CD14-positive monocyte (primary cell): ENCODE measurements around the gene CYP39A1. TPM values are rescaled to one million over a fixed set of nuclear protein-coding genes. Genes with fewer than 3 reads are reported as not detected.

ENCODE experiments used
- DNase-seq, 3 donors: peaks; one replicate each; pipeline ENCODE4 v3.0.0-alpha.2; 2011 to 2022
- H2AFZ ChIP-seq: 2 replicates; pipeline ENCODE4 v1.6.0; 2012; ENCODE audit warnings: mild to moderate bottlenecking, low read depth, low read length, inconsistent platforms; ENCODE audit not compliant: insufficient read depth, poor library complexity, severe bottlenecking
- H3K27ac ChIP-seq, 2 donors: 1 replicate in 1 of 2; 2 replicates in 1 of 2; pipeline ENCODE4 v1.5.1; 2012 to 2013; ENCODE audit warnings: low read length in 2 of 2, control low read depth in 1 of 2, inconsistent platforms in 1 of 2, low read depth in 1 of 2, mild to moderate bottlenecking in 1 of 2
- H3K27me3 ChIP-seq, 2 donors: one replicate each; pipeline versions ENCODE4 v1.6.0 to v1.6.1; 2011 to 2013; ENCODE audit warnings: low read length in 2 of 2; ENCODE audit not compliant: control insufficient read depth in 2 of 2, insufficient read depth in 2 of 2
- H3K36me3 ChIP-seq, 2 donors: replicated peaks in 1 of 2; 1 replicate in 1 of 2; 2 replicates in 1 of 2; pipeline versions ENCODE4 v1.5.1 to v1.6.1; 2012 to 2013; ENCODE audit warnings: low read length in 2 of 2, control low read depth in 1 of 2, inconsistent platforms in 1 of 2, mild to moderate bottlenecking in 1 of 2; ENCODE audit not compliant: insufficient read depth in 2 of 2, control insufficient read depth in 1 of 2
- H3K4me1 ChIP-seq, 2 donors: 1 replicate in 1 of 2; 2 replicates in 1 of 2; pipeline versions ENCODE4 v1.5.1 to v1.6.1; 2012 to 2013; ENCODE audit warnings: low read length in 2 of 2, control low read depth in 1 of 2, inconsistent platforms in 1 of 2, mild to moderate bottlenecking in 1 of 2, moderate library complexity in 1 of 2; ENCODE audit not compliant: insufficient read depth in 2 of 2, control insufficient read depth in 1 of 2
- H3K4me2 ChIP-seq: replicated peaks from 2 replicates; pipeline ENCODE3; 2012; ENCODE audit warnings: low read length, moderate library complexity, mild to moderate bottlenecking; ENCODE audit not compliant: poor library complexity, severe bottlenecking; ENCODE audit errors: extremely low read depth
- H3K4me3 ChIP-seq, 3 experiments: fragments of 200-600 bp in 1 of 3; sonication (generic) in 1 of 3; replicated peaks in 1 of 3; 1 replicate in 2 of 3; 2 replicates in 1 of 3; pipeline ENCODE4 v1.5.1; 2011 to 2013; ENCODE audit warnings: low read length in 3 of 3, mild to moderate bottlenecking in 3 of 3, control low read depth in 2 of 3, low read depth in 2 of 3, inconsistent platforms in 1 of 3, moderate library complexity in 1 of 3
- H3K79me2 ChIP-seq: 2 replicates; pipeline ENCODE4 v1.6.0; 2012; ENCODE audit warnings: mild to moderate bottlenecking, control low read depth, inconsistent platforms, low read length, moderate library complexity; ENCODE audit not compliant: insufficient read depth
- H3K9ac ChIP-seq: 2 replicates; pipeline ENCODE4 v1.6.0; 2017; ENCODE audit warnings: low read length, mild to moderate bottlenecking; ENCODE audit not compliant: insufficient read depth, poor library complexity, severe bottlenecking
- H3K9me3 ChIP-seq, 2 donors: replicated peaks in 1 of 2; 1 replicate in 1 of 2; 2 replicates in 1 of 2; pipeline versions ENCODE4 v1.5.1 to v1.6.1; 2012 to 2013; ENCODE audit warnings: low read length in 2 of 2, control low read depth in 1 of 2; ENCODE audit not compliant: control insufficient read depth in 1 of 2, insufficient read depth in 1 of 2
- H4K20me1 ChIP-seq: 2 replicates; pipeline ENCODE4 v1.6.0; 2012; ENCODE audit warnings: mild to moderate bottlenecking, low read length, control low read depth, moderate library complexity; ENCODE audit not compliant: insufficient read depth
- H3K27ac Mint-ChIP-seq, 7 donors: one replicate each; pipeline ENCODE4 v1.8.0; 2020; ENCODE audit warnings: mild to moderate bottlenecking in 7 of 7, mixed read lengths in 7 of 7, moderate library complexity in 6 of 7, inconsistent platforms in 2 of 7
- H3K27me3 Mint-ChIP-seq, 3 donors: one replicate each; pipeline ENCODE4 v1.8.0; 2021 to 2022; ENCODE audit warnings: low read depth in 3 of 3, mild to moderate bottlenecking in 3 of 3, mixed read lengths in 3 of 3, moderate library complexity in 3 of 3, inconsistent platforms in 1 of 3
- H3K36me3 Mint-ChIP-seq, 2 donors: one replicate each; pipeline ENCODE4 v1.8.0; 2020; ENCODE audit warnings: mixed read lengths in 2 of 2, inconsistent platforms in 1 of 2, mild to moderate bottlenecking in 1 of 2
- H3K4me1 Mint-ChIP-seq: one replicate; pipeline ENCODE4 v1.8.0; 2020; ENCODE audit warnings: mild to moderate bottlenecking, mixed read lengths
- H3K4me3 Mint-ChIP-seq, 2 donors: one replicate each; pipeline ENCODE4 v1.8.0; 2020; ENCODE audit warnings: mild to moderate bottlenecking in 2 of 2, mixed read lengths in 2 of 2, moderate library complexity in 1 of 2
- H3K9me3 Mint-ChIP-seq, 7 donors: one replicate each; pipeline ENCODE4 v1.8.0; 2020 to 2022; ENCODE audit warnings: mixed read lengths in 7 of 7, mild to moderate bottlenecking in 6 of 7, moderate library complexity in 6 of 7, inconsistent platforms in 2 of 7
- CTCF ChIP-seq: fragments of 200-600 bp; IDR thresholded peaks from one replicate; pipeline ENCODE4 v1.8.0; 2022; ENCODE audit warnings: antibody characterized with exemption, mild to moderate bottlenecking
- WGBS: methylation state at CpG from one replicate; pipeline ENCODE4 v1.1.5; 2013; ENCODE audit warnings: missing lambda C conversion rate; ENCODE audit not compliant: insufficient coverage; 5-methylcytosine and 5-hydroxymethylcytosine counted together
- intact Hi-C, 2 donors: fragments of 100-400 bp; cut with micrococcal nuclease; formaldehyde crosslinking; loops; one replicate each; pipeline versions ENCODE4 v1.15.0 to v1.15.1; 2023
- polyA plus RNA-seq, 3 donors: library from polyadenylated mRNA; depleted of rRNA in 1 of 3; unstranded in 2 of 3; stranded (reverse) in 1 of 3; fragments of 300-500 nt in 2 of 3; fragments of >200 nt in 1 of 3; fragmentation: Illumina TruSeq in 2 of 3; gene quantifications; 1 replicate in 2 of 3; 2 replicates in 1 of 3; pipeline ENCODE4 v1.2.3, GENCODE V29; 2012 to 2021

Gene CYP39A1
- polyA plus RNA-seq, 3 donors = not detected

- H3K36me3 Mint-ChIP-seq = no peaks in the 10 kb centered on the region
- intact Hi-C loops = no loop called here
Observed at GRCh38 chr6:46610862-46611553, 41.6 kb downstream of the CYP39A1 start.

GRCh38 chr6:46606338-46606737 lies 46.3 kb downstream of the CYP39A1 start:
- H3K27ac Mint-ChIP-seq = no peak overlapping the region
- Histone ChIP-seq H3K79me2 (no peaks in the 10 kb centered on the region), H3K9me3 (no peaks in the 10 kb centered on the region), H3K27me3 (no peaks in the 10 kb centered on the region), H3K9ac (no peak overlapping the region), H3K4me2 (no peak overlapping the region), H3K4me3 (no peak overlapping the region), H2AFZ (no peak overlapping the region), H3K4me1 (no peaks in the 10 kb centered on the region), H3K27ac (no peak overlapping the region), H3K36me3 (no peaks in the 10 kb centered on the region), H4K20me1 (no peaks in the 10 kb centered on the region)
- H3K9me3 Mint-ChIP-seq = peaks cover 0 to 4% (median 0%) of the 10 kb centered on the region in 7 donors
- H3K4me1 Mint-ChIP-seq = no peaks in the 10 kb centered on the region
- no peak for TF ChIP-seq CTCF
- H3K27me3 Mint-ChIP-seq = peaks cover 0 to 2% (median 0%) of the 10 kb centered on the region in 3 donors
- no peak for DNase-seq
- no peaks in the 10 kb centered on the region for H3K36me3 Mint-ChIP-seq
- intact Hi-C loops = no loop called here
- H3K4me3 Mint-ChIP-seq = no peak overlapping the region
- no CpG with 5 or more reads among the region's 3 CpGs for WGBS

More at GRCh38 chr6:46610862-46611553, 41.6 kb downstream of the CYP39A1 start:
- H3K27ac ChIP-seq = no peak overlapping the region
- no peak overlapping the region for H3K4me3 ChIP-seq
- no peaks in the 10 kb centered on the region for H3K4me1 Mint-ChIP-seq
- no peaks in the 10 kb centered on the region for H4K20me1 ChIP-seq
- H2AFZ ChIP-seq = no peak overlapping the region
- H3K27me3 Mint-ChIP-seq = peaks cover 0 to 2% (median 0%) of the 10 kb centered on the region in 3 donors
- no peaks in the 10 kb centered on the region for H3K36me3 ChIP-seq
- H3K79me2 ChIP-seq = no peaks in the 10 kb centered on the region
- H3K9me3 Mint-ChIP-seq = peaks cover 0 to 4% (median 0%) of the 10 kb centered on the region in 7 donors
- DNase-seq = no peak
- H3K9me3 ChIP-seq = no peaks in the 10 kb centered on the region
- H3K4me2 ChIP-seq = no peak overlapping the region
- H3K9ac ChIP-seq = no peak overlapping the region
- no CpG with 5 or more reads among the region's 3 CpGs for WGBS
- no peaks in the 10 kb centered on the region for H3K27me3 ChIP-seq
- no peaks in the 10 kb centered on the region for H3K4me1 ChIP-seq
- H3K4me3 Mint-ChIP-seq = no peak overlapping the region
- TF ChIP-seq CTCF = no peak
- no peak overlapping the region for H3K27ac Mint-ChIP-seq
